D721Med (cell line): ENCODE data around the gene IRAK1.

Source experiments
- DNase-seq: peaks from one replicate; pipeline ENCODE4 v3.0.0; 2011; ENCODE audit warnings: low spot score; ENCODE audit not compliant: insufficient read length
- FAIRE-seq: peaks from 2 replicates; lab custom pipeline; 2011; peaks lifted over from hg19 to GRCh38; lab: Jason Lieb, UNC
- TF ChIP-seq, protein P1 (sequence below): IDR thresholded peaks from 2 replicates; pipeline ENCODE4 v1.5.1; 2012; ENCODE audit warnings: mild to moderate bottlenecking, control low read depth; ENCODE audit not compliant: insufficient read depth; ENCODE audit errors: missing control alignments

The IRAK1 gene

DNA sequence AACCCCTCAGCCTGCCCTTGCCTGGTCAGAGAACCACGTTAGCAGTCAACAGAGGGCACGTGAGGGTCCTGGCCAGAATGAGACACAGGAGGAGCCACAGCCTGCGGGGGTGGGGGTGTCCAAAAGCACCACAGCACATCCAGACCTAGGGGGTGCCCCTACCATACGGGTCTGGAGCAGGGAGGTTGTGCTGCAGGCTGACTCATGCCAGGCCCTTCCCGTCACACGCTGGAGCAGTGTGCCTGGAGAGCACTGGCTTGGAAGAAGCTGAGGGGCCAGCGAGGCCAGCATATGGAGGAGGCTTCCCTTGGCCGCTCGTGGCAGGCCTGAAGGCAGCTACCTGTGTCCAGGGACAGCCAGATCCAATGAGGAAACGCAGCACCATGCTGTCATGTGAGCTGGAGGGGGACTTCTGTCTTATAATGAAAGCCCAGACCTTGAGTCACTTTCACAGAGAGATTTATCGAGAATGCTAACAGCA lies 1.5 kb upstream of the IRAK1 start:
- TF ChIP-seq, protein P1, sequence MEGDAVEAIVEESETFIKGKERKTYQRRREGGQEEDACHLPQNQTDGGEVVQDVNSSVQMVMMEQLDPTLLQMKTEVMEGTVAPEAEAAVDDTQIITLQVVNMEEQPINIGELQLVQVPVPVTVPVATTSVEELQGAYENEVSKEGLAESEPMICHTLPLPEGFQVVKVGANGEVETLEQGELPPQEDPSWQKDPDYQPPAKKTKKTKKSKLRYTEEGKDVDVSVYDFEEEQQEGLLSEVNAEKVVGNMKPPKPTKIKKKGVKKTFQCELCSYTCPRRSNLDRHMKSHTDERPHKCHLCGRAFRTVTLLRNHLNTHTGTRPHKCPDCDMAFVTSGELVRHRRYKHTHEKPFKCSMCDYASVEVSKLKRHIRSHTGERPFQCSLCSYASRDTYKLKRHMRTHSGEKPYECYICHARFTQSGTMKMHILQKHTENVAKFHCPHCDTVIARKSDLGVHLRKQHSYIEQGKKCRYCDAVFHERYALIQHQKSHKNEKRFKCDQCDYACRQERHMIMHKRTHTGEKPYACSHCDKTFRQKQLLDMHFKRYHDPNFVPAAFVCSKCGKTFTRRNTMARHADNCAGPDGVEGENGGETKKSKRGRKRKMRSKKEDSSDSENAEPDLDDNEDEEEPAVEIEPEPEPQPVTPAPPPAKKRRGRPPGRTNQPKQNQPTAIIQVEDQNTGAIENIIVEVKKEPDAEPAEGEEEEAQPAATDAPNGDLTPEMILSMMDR, result no peak
- FAIRE-seq (no peak), DNase-seq (no peak)

DNA sequence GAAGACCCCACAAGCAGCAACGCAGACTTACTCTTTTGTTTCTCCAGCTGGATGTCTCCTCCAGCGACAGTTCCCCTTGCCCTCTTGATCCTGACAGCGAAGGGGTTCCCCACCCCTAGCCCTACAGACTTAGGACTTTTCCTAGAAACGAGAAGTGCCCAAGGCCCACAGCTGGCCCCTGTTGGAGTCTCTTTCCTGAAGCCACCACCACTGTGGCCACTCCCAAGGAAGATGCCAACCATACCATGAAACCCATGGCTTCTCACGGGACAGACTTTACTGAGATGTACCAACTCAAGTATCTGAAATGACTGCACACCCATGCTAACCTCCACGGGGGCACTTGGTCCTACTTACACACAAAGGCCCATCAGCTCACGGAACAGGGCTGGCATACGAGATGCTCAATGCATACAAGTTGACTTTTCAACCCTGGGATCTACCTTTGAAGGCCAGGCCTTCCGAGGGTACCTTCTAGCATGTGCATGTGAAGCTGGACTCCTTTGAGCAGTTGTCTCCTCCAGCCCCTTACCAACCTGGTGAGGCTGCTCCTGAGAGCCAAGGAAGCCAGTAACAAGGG lies 924 bp upstream of the IRAK1 start:
- DNase-seq, result no peak
- TF ChIP-seq, protein P1, result no peak

DNA sequence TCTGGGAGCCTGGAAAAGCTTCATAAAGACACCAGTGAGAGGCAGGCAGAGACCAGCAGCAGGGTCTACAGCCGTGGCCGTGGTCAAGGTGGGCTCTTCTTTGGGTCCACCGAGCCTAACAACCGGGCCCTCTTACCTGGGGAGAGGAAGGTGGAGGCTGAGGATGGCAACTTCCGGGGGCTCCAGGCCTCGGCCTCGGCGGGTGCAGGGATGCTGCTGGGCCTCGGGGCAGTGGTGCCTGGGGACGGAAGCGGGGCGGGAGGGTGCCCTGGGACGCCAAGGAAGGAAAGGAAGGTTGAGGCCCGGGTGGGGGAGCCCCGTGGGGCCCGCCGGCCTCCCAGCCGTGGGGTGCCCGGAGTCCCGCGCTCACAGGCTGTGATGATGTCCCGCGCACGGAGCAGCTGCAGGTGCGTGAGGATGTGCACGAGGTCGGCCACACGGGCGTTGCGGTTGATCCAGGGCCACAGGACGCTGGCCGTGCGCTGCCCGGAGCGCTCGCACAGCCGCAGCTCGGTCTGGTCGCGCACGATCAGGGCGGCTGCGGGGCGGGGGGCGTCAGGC lies 561 bp downstream of the IRAK1 start:
- TF ChIP-seq, protein P1, result no peak
- DNase-seq, result no peak
- FAIRE-seq, result no peak

More for the DNA sequence above, 924 bp upstream of the IRAK1 start:
- FAIRE-seq, result no peak

DNA sequence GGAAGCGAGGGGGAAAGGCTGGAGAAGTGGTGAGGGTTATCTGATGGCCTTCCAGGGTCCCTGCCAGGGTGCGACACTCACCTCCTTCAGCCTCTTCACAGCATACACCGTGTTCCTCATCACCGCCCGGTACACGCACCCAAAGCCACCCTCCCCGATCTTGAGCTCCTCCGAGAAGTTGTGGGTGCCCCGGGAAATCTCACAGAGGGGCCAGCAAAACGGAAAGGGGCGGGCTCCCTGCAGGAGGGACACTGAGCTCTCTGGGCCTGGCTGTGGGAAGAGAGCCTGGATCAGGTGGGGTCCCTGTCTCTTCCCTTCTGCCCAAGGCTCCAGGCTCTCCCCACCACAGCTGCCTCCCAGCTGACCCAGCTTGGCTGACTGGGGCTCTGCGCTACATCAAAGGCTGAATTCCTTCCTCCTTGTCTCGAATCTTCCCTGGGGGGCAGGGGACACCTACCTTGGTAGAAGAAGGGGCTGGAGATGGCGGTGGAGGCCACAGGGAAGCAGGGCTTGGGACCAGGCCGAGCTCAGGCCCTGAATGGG lies 1.1 kb downstream of the IRAK1 start:
- no peak for FAIRE-seq
- no peak for DNase-seq
- TF ChIP-seq, protein P1, result no peak

DNA sequence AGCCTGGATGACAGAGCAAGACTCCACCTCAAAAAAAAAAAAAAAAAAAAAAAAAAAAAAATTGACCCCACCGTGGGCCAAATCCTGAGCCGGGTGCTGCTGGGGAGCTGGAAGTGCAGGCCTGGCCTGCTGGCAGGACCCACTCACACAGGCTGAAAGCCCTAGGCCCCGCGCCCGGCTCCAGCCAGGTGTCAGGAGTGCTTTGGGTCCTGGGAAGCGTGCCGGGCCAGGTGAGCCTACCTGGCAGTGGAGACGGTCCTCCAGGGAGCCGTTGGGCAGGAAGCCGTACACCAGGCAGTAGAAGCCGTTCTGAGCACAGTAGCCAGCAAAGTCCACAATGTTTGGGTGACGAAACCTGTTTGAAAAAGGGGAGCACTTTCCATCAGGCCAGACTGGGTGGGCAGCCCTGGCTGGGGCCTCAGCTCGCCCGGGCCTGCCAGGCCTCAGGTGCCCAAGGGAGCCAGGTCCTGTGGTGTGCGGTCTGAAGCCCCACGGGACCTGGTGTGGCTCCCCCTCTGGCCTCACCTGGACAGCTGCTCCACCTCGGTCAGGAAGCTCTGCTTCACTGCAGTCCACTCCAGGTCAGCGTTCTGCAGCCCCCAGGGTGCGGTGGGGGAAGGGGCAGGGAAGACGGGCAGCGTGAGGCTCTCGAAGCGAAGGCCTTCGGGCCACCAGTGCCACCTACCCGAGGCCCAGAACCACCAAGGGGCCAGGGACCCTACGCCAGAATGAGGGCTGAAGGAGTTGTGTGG lies 1.8 kb downstream of the IRAK1 start:
- DNase-seq (no peak), FAIRE-seq (no peak)
- TF ChIP-seq, protein P1, result no peak

DNA sequence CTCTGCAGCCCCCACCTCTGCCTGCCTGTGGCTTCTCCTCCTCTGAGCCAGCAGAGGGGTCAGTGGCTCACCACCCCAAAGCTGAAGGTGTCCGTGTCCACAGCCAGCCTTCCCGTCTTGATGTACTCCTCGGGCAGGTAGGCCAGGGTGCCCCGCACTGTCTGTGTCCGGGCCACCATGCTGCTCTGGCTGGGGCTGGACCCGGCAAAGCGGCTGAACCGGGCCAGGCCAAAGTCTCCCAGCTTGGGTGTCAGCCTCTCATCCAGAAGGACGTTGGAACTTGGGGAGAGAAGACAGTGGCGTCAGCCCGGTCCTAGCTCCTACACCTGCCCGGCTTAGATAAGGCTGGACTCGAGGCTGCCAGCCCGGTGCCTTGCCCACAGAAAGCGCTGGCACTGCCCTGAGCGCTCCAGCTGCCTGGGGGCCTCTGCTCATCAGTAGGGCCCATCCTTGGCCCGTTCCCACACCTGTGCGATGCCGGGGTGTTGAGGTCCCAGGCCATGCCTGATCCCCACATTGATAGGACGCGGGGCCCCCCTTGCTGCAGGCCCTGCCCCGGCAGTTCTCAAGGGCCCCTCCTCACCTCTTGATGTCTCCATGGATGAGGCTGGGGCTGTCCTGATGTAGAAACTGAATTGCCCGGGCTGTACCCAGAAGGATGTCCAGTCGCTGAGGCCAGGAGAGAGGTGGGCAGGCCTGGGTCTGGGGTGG lies 3.2 kb downstream of the IRAK1 start:
- TF ChIP-seq, protein P1, result no peak
- FAIRE-seq (no peak), DNase-seq (no peak)
